Activated T-helper 17 cell treated with anti-CD3 and anti-CD28 coated beads, Interleukin-2, amount 50 U/mL, for 72 hours (primary cell): ENCODE data around the gene NXPE4. TPM values are rescaled to one million over a fixed set of nuclear protein-coding genes. Genes with fewer than 3 reads are reported as not detected.
"Not testable (repeated sequence)": the region's sequence is repeated elsewhere in the genome, so short reads cannot be mapped to it uniquely, and the experiment has no call there.

Experiments used
- ATAC-seq: fragments of 150-1000 bp; cut with Tn5 transposase; replicated peaks from 2 replicates; pipeline ENCODE4 v1.10.0; 2021; ENCODE audit warnings: mild to moderate bottlenecking, moderate library complexity
- H3K27ac Mint-ChIP-seq: one replicate; pipeline ENCODE4 v1.8.0; 2022; ENCODE audit warnings: mixed read lengths
- H3K27me3 Mint-ChIP-seq: one replicate; pipeline ENCODE4 v1.8.0; 2022; ENCODE audit warnings: mixed read lengths
- H3K36me3 Mint-ChIP-seq: one replicate; pipeline ENCODE4 v1.8.0; 2022; ENCODE audit warnings: low read depth, mild to moderate bottlenecking, mixed read lengths
- H3K4me1 Mint-ChIP-seq: one replicate; pipeline ENCODE4 v1.8.0; 2022; ENCODE audit warnings: mixed read lengths
- H3K4me3 Mint-ChIP-seq: one replicate; pipeline ENCODE4 v1.8.0; 2022; ENCODE audit warnings: mild to moderate bottlenecking, mixed read lengths
- H3K9me3 Mint-ChIP-seq: one replicate; pipeline ENCODE4 v1.8.0; 2022; ENCODE audit warnings: mixed read lengths
- total RNA-seq, 2 donors: library from RNA; stranded (reverse); gene quantifications; one replicate each; pipeline ENCODE4 v1.2.3, GENCODE V29; 2022

The NXPE4 gene
- total RNA-seq, 2 donors from 2014 or later = not detected

- no peaks in the 10 kb centered on the region for H3K4me1 Mint-ChIP-seq
- H3K36me3 Mint-ChIP-seq = no peaks in the 10 kb centered on the region
- H3K27ac Mint-ChIP-seq = no peak overlapping the region
- no peaks in the 10 kb centered on the region for H3K9me3 Mint-ChIP-seq
- no peak for ATAC-seq
- H3K27me3 Mint-ChIP-seq = no peaks in the 10 kb centered on the region
- H3K4me3 Mint-ChIP-seq = no peak overlapping the region
Observed at GRCh38 chr11:114604179-114604813, 8.7 kb upstream of the NXPE4 start.

GRCh38 chr11:114603151-114603550, 7.6 kb upstream of the NXPE4 start:
- not testable (repeated sequence) for H3K4me3 Mint-ChIP-seq, H3K9me3 Mint-ChIP-seq, ATAC-seq, H3K27ac Mint-ChIP-seq, H3K36me3 Mint-ChIP-seq, H3K4me1 Mint-ChIP-seq, H3K27me3 Mint-ChIP-seq

- ATAC-seq = no peak
- no peak overlapping the region for H3K4me3 Mint-ChIP-seq
- H3K27me3 Mint-ChIP-seq = no peaks in the 10 kb centered on the region
- no peaks in the 10 kb centered on the region for H3K4me1 Mint-ChIP-seq
- H3K27ac Mint-ChIP-seq = no peak overlapping the region
- H3K9me3 Mint-ChIP-seq = no peaks in the 10 kb centered on the region
- no peaks in the 10 kb centered on the region for H3K36me3 Mint-ChIP-seq
Observed at GRCh38 chr11:114598461-114598860, 2.9 kb upstream of the NXPE4 start.

GRCh38 chr11:114596175-114596919, 761 bp upstream of the NXPE4 start:
- H3K27ac Mint-ChIP-seq = no peak overlapping the region
- H3K4me3 Mint-ChIP-seq = no peak overlapping the region
- no peaks in the 10 kb centered on the region for H3K4me1 Mint-ChIP-seq
- H3K36me3 Mint-ChIP-seq = no peaks in the 10 kb centered on the region
- no peaks in the 10 kb centered on the region for H3K27me3 Mint-ChIP-seq
- no peaks in the 10 kb centered on the region for H3K9me3 Mint-ChIP-seq
- ATAC-seq = no peak

GRCh38 chr11:114594703-114595102, 883 bp downstream of the NXPE4 start:
- Mint-ChIP-seq H3K4me1 (no peaks in the 10 kb centered on the region), H3K4me3 (no peak overlapping the region), H3K36me3 (no peaks in the 10 kb centered on the region), H3K27me3 (peaks cover 3% of the 10 kb centered on the region), H3K9me3 (no peaks in the 10 kb centered on the region), H3K27ac (no peak overlapping the region)
- ATAC-seq = no peak

GRCh38 chr11:114587398-114587953, 8.1 kb downstream of the NXPE4 start:
- Mint-ChIP-seq H3K4me3 (no peak overlapping the region), H3K36me3 (no peaks in the 10 kb centered on the region), H3K4me1 (no peaks in the 10 kb centered on the region), H3K27ac (no peak overlapping the region), H3K27me3 (peaks cover 3% of the 10 kb centered on the region), H3K9me3 (peaks cover 22% of the 10 kb centered on the region)
- no peak for ATAC-seq

- ATAC-seq = no peak
- H3K9me3 Mint-ChIP-seq = peaks cover 22% of the 10 kb centered on the region
- no peaks in the 10 kb centered on the region for H3K36me3 Mint-ChIP-seq
- no peaks in the 10 kb centered on the region for H3K4me1 Mint-ChIP-seq
- no peak overlapping the region for H3K27ac Mint-ChIP-seq
- H3K4me3 Mint-ChIP-seq = no peak overlapping the region
- peaks cover 3% of the 10 kb centered on the region for H3K27me3 Mint-ChIP-seq
Observed at GRCh38 chr11:114586797-114587196, 8.8 kb downstream of the NXPE4 start.

- no peak overlapping the region for H3K4me3 Mint-ChIP-seq
- H3K9me3 Mint-ChIP-seq = peaks cover 14% of the 10 kb centered on the region
- peaks cover 11% of the 10 kb centered on the region for H3K27me3 Mint-ChIP-seq
- no peaks in the 10 kb centered on the region for H3K4me1 Mint-ChIP-seq
- no peaks in the 10 kb centered on the region for H3K36me3 Mint-ChIP-seq
- no peak overlapping the region for H3K27ac Mint-ChIP-seq
- no peak for ATAC-seq
Observed at GRCh38 chr11:114571712-114572111, 23.9 kb downstream of the NXPE4 start.

- Mint-ChIP-seq H3K4me3 (no peak overlapping the region), H3K9me3 (peaks cover 14% of the 10 kb centered on the region), H3K27me3 (peaks cover 11% of the 10 kb centered on the region), H3K27ac (no peak overlapping the region), H3K4me1 (no peaks in the 10 kb centered on the region), H3K36me3 (no peaks in the 10 kb centered on the region)
- no peak for ATAC-seq
Observed at GRCh38 chr11:114569801-114570200, 25.8 kb downstream of the NXPE4 start.

GRCh38 chr11:114566276-114566675, 29.3 kb downstream of the NXPE4 start:
- Mint-ChIP-seq H3K36me3 (no peaks in the 10 kb centered on the region), H3K4me1 (no peaks in the 10 kb centered on the region), H3K27ac (no peak overlapping the region), H3K4me3 (no peak overlapping the region), H3K27me3 (peaks cover 8% of the 10 kb centered on the region), H3K9me3 (peaks cover 5% of the 10 kb centered on the region)
- ATAC-seq = no peak

GRCh38 chr11:114564831-114565230, 30.8 kb downstream of the NXPE4 start:
- Mint-ChIP-seq H3K27ac (no peak overlapping the region), H3K4me3 (no peak overlapping the region), H3K4me1 (no peaks in the 10 kb centered on the region), H3K27me3 (peaks cover 5% of the 10 kb centered on the region), H3K9me3 (no peaks in the 10 kb centered on the region), H3K36me3 (no peaks in the 10 kb centered on the region)
- ATAC-seq = no peak

- H3K36me3 Mint-ChIP-seq = no peaks in the 10 kb centered on the region
- no peaks in the 10 kb centered on the region for H3K9me3 Mint-ChIP-seq
- H3K27me3 Mint-ChIP-seq = peaks cover 4% of the 10 kb centered on the region
- peak; percentile 32 for ATAC-seq
- no peaks in the 10 kb centered on the region for H3K4me1 Mint-ChIP-seq
- H3K27ac Mint-ChIP-seq = no peak overlapping the region
- no peak overlapping the region for H3K4me3 Mint-ChIP-seq
Observed at GRCh38 chr11:114563077-114563476, 32.5 kb downstream of the NXPE4 start.

- no peaks in the 10 kb centered on the region for H3K36me3 Mint-ChIP-seq
- H3K27ac Mint-ChIP-seq = no peak overlapping the region
- no peak overlapping the region for H3K4me3 Mint-ChIP-seq
- H3K27me3 Mint-ChIP-seq = peaks cover 4% of the 10 kb centered on the region
- no peaks in the 10 kb centered on the region for H3K4me1 Mint-ChIP-seq
- no peak for ATAC-seq
- no peaks in the 10 kb centered on the region for H3K9me3 Mint-ChIP-seq
Observed at GRCh38 chr11:114562166-114562916, 33.2 kb downstream of the NXPE4 start.

- H3K9me3 Mint-ChIP-seq = no peaks in the 10 kb centered on the region
- H3K27me3 Mint-ChIP-seq = peaks cover 4% of the 10 kb centered on the region
- H3K4me3 Mint-ChIP-seq = no peak within 1 kb of the TSS
- no peak within 1 kb of the TSS for H3K27ac Mint-ChIP-seq
- no peaks in the 10 kb centered on the region for H3K4me1 Mint-ChIP-seq
- H3K36me3 Mint-ChIP-seq = no peaks in the 10 kb centered on the region
- ATAC-seq = no peak
Observed at GRCh38 chr11:114559425-114560310, 35.9 kb downstream of the NXPE4 start, which contains the start of gene NXPE1. Gene NXPE1 (minus strand): TSS chr11:114559881. CDS start chr11:114551201, 8,680 bp downstream.
